HCT116 (cell line): ENCODE measurements around the gene OR11G2. TPM values are rescaled to one million over a fixed set of nuclear protein-coding genes. Genes with fewer than 3 reads are reported as not detected.

Experiments used
- ATAC-seq: fragments of 200-7000 bp; cut with Tn5 transposase; 2 replicates; pipeline ENCODE4 v1.9.1; 2020; ENCODE audit warnings: mild to moderate bottlenecking, moderate library complexity
- BruUV-seq: library from RNA; stranded (reverse); fragments of 400-500 nt; replicated peaks from 2 replicates; lab custom pipeline; 2021; lab: Mats Ljungman, UMichigan
- CTCF ChIA-PET: fragments of 300-600 bp; sonication (Branson Sonifier 250); formaldehyde crosslinking; loops from one replicate; lab custom pipeline; 2021; ENCODE audit warnings: antibody characterized with exemption; lab: Charles Lee
- POLR2A ChIA-PET: fragments of 300-600, 350-600 bp; sonication (Branson Sonifier 250); formaldehyde crosslinking; loops from one replicate; lab custom pipeline; 2021; ENCODE audit warnings: antibody characterized with exemption; lab: Charles Lee
- RAD21 ChIA-PET, 2 experiments: fragments of 300-600 bp; sonication (Branson Sonifier 250); formaldehyde crosslinking; loops; one replicate each; lab custom pipeline; 2023; ENCODE audit warnings: low total read pairs in 2 of 2; ENCODE audit not compliant: uncharacterized antibody in 2 of 2, unreplicated experiment in 2 of 2, low non-redundant PET in 1 of 2; lab: Charles Lee
- DNase-seq: peaks from one replicate; pipeline ENCODE4 v3.0.0-alpha.2; 2010; ENCODE audit warnings: low read depth, low spot score
- H2AFZ ChIP-seq: fragments of 200-600 bp; shearing (Covaris generic), sonication (generic); 2 replicates; pipeline ENCODE4 v1.6.1; 2017; ENCODE audit warnings: low read depth, mixed run types, mixed read lengths, antibody characterized with exemption, low read length; ENCODE audit not compliant: poor library complexity, severe bottlenecking
- H3K27ac ChIP-seq: 2 replicates; pipeline ENCODE4 v1.5.1; 2012; ENCODE audit warnings: low read depth, low read length
- H3K27me3 ChIP-seq: fragments of 200-600 bp; sonication (generic); 2 replicates; pipeline ENCODE4 v1.6.1; 2016; ENCODE audit warnings: mixed run types, low read length, mixed read lengths; ENCODE audit not compliant: insufficient read depth
- H3K36me3 ChIP-seq, 2 experiments: fragments of 200-500 bp in 1 of 2; fragments of 200-600 bp in 1 of 2; sonication (Bioruptor generic) in 1 of 2; sonication (generic) in 1 of 2; 2 replicates each; pipeline versions ENCODE4 v1.5.1 to v1.6.1; 2014 to 2016; ENCODE audit warnings: low read length in 2 of 2, inconsistent platforms in 1 of 2, mixed read lengths in 1 of 2, mixed run types in 1 of 2; ENCODE audit not compliant: insufficient read depth in 2 of 2, control insufficient read depth in 1 of 2
- H3K4me1 ChIP-seq, 2 experiments: fragments of 200-600 bp in 1 of 2; sonication (generic) in 1 of 2; 2 replicates each; pipeline versions ENCODE4 v1.5.1 to v1.6.1; 2012 to 2017; ENCODE audit warnings: low read length in 2 of 2, inconsistent platforms in 1 of 2, mild to moderate bottlenecking in 1 of 2, mixed read lengths in 1 of 2, mixed run types in 1 of 2, moderate library complexity in 1 of 2; ENCODE audit not compliant: insufficient read depth in 2 of 2, control insufficient read depth in 1 of 2
- H3K4me2 ChIP-seq: fragments of 200-600 bp; sonication (generic); 2 replicates; pipeline ENCODE4 v1.6.1; 2017; ENCODE audit warnings: mixed run types, low read length, mixed read lengths
- H3K4me3 ChIP-seq, 2 experiments: fragments of 200-600 bp in 1 of 2; sonication (generic) in 1 of 2; replicated peaks in 1 of 2; 2 replicates each; pipeline ENCODE4 v1.5.1; 2011 to 2016; ENCODE audit warnings: low read length in 2 of 2, control low read depth in 1 of 2, low read depth in 1 of 2, mild to moderate bottlenecking in 1 of 2, mixed read lengths in 1 of 2, mixed run types in 1 of 2
- H3K79me2 ChIP-seq: fragments of 200-600 bp; sonication (generic); 2 replicates; pipeline ENCODE4 v1.6.1; 2017; ENCODE audit warnings: mild to moderate bottlenecking, mixed run types, low read length, moderate library complexity, mixed read lengths; ENCODE audit not compliant: insufficient read depth
- H3K9ac ChIP-seq: fragments of 200-600 bp; sonication (generic); 2 replicates; pipeline ENCODE4 v1.6.1; 2016; ENCODE audit warnings: low read length, mixed read lengths
- H3K9me2 ChIP-seq: fragments of 200-600 bp; sonication (generic), shearing (Covaris generic); 2 replicates; pipeline ENCODE4 v1.6.1; 2017; ENCODE audit warnings: mixed run types, mild to moderate bottlenecking, moderate library complexity; ENCODE audit not compliant: insufficient read depth
- H3K9me3 ChIP-seq, 2 experiments: fragments of 200-500 bp in 1 of 2; fragments of 200-600 bp in 1 of 2; sonication (Bioruptor generic) in 1 of 2; sonication (generic) in 1 of 2; 2 replicates each; pipeline ENCODE4 v1.6.1; 2014 to 2017; ENCODE audit warnings: low read length in 2 of 2, mixed read lengths in 2 of 2, inconsistent platforms in 1 of 2, low read depth in 1 of 2, mild to moderate bottlenecking in 1 of 2, mixed run types in 1 of 2, moderate library complexity in 1 of 2; ENCODE audit not compliant: control insufficient read depth in 1 of 2, insufficient read depth in 1 of 2
- H4K20me1 ChIP-seq: fragments of 200-600 bp; sonication (generic), shearing (Covaris generic); 2 replicates; pipeline ENCODE4 v1.6.1; 2017; ENCODE audit warnings: mixed run types, mild to moderate bottlenecking, moderate library complexity; ENCODE audit not compliant: insufficient read depth
- ATF3 ChIP-seq: IDR thresholded peaks from 2 replicates; pipeline ENCODE4 v1.6.1; 2012
- CEBPB ChIP-seq: IDR thresholded peaks from 2 replicates; pipeline ENCODE4 v1.6.1; 2012; ENCODE audit warnings: low read depth
- EGR1 ChIP-seq: IDR thresholded peaks from 2 replicates; pipeline ENCODE4 v1.6.1; 2012; ENCODE audit warnings: low read depth
- ELF1 ChIP-seq: IDR thresholded peaks from 2 replicates; pipeline ENCODE4 v1.6.1; 2012; ENCODE audit warnings: low read depth, borderline replicate concordance
- EZH2 ChIP-seq: fragments of 200-600 bp; sonication (generic); IDR thresholded peaks from 2 replicates; pipeline ENCODE4 v1.6.1; 2017; ENCODE audit warnings: antibody characterized with exemption, mixed run types
- FOSL1 ChIP-seq: IDR thresholded peaks from 2 replicates; pipeline ENCODE4 v1.6.1; 2012; ENCODE audit warnings: low read depth
- JUND ChIP-seq: IDR thresholded peaks from 2 replicates; pipeline ENCODE4 v1.6.1; 2012
- POLR2A ChIP-seq: IDR thresholded peaks from 2 replicates; pipeline ENCODE4 v1.7.0; 2011; ENCODE audit warnings: borderline replicate concordance; ENCODE audit not compliant: insufficient read depth, insufficient read length; ENCODE audit errors: extremely low read depth
- RAD21 ChIP-seq: IDR thresholded peaks from 2 replicates; pipeline ENCODE4 v1.6.1; 2012; ENCODE audit warnings: low read depth, mild to moderate bottlenecking
- REST ChIP-seq: IDR thresholded peaks from 2 replicates; pipeline ENCODE4 v1.6.1; 2012; ENCODE audit warnings: low read depth
- SIN3A ChIP-seq: IDR thresholded peaks from 2 replicates; pipeline ENCODE4 v1.6.1; 2012; ENCODE audit warnings: low read depth
- SP1 ChIP-seq: IDR thresholded peaks from 2 replicates; pipeline ENCODE4 v1.6.1; 2012; ENCODE audit warnings: low read depth
- SRF ChIP-seq: IDR thresholded peaks from 2 replicates; pipeline ENCODE4 v1.6.1; 2012; ENCODE audit warnings: low read depth
- YY1 ChIP-seq: IDR thresholded peaks from 2 replicates; pipeline ENCODE4 v1.6.1; 2011; ENCODE audit warnings: low read length, low read depth, moderate library complexity, mild to moderate bottlenecking; ENCODE audit not compliant: insufficient replicate concordance; ENCODE audit errors: extremely low read depth
- ZBTB33 ChIP-seq: IDR thresholded peaks from 2 replicates; pipeline ENCODE4 v1.6.1; 2011; ENCODE audit warnings: mild to moderate bottlenecking, low read length, moderate library complexity; ENCODE audit not compliant: insufficient replicate concordance; ENCODE audit errors: extremely low read depth
- ZFX ChIP-seq: fragments of 450-650 bp; IDR thresholded peaks from 2 replicates; pipeline ENCODE4 v1.6.1; 2017
- ZNF274 ChIP-seq: fragments of 200-500 bp; sonication (Bioruptor generic); IDR thresholded peaks from 2 replicates; pipeline ENCODE4 v1.6.1; 2014; ENCODE audit warnings: mild to moderate bottlenecking, low read depth, low read length, inconsistent platforms
- intact Hi-C: fragments of 100-400 bp; cut with micrococcal nuclease; formaldehyde crosslinking; loops from 2 replicates; pipeline ENCODE4 v1.10.0; 2022
- total RNA-seq: library from RNA; stranded (reverse); gene quantifications from one replicate; pipeline ENCODE4 v1.2.1, GENCODE V29; 2021; ENCODE audit not compliant: unreplicated experiment

OR11G2 gene
- total RNA-seq, 1 experiment from 2014 or later: not detected

- ATAC-seq: no peak
- TF ChIP-seq CEBPB (no peak), JUND (no peak), EGR1 (no peak), ELF1 (no peak), ZFX (no peak)
- TF ChIP-seq, all 23 proteins: peak for 0
- Histone ChIP-seq H3K27me3 (0 out of 2 replicates have a peak, but pooled peaks cover 4% of the 10 kb centered on the region), H3K4me3 (no peak overlapping the region), H3K79me2 (no peaks in the 10 kb centered on the region), H3K27ac (no peak overlapping the region), H4K20me1 (no peaks in the 10 kb centered on the region), H3K4me1 (no peaks in the 10 kb centered on the region), H3K9me2 (no peaks in the 10 kb centered on the region), H2AFZ (no peak overlapping the region), H3K4me2 (no peak overlapping the region), H3K9me3 (no peaks in the 10 kb centered on the region), H3K36me3 (no peaks in the 10 kb centered on the region), H3K9ac (no peak overlapping the region)
- intact Hi-C loops: no loop called here
- no peak for DNase-seq
- RAD21 ChIA-PET: no interaction called here
- BruUV-seq: no TSS peak
- CTCF ChIA-PET: no interaction called here
- POLR2A ChIA-PET: no interaction called here
Observed at GRCh38 chr14:20198991-20199390, 8.3 kb downstream of the OR11G2 start.

GRCh38 chr14:20204721-20205120 is 14.0 kb downstream of the OR11G2 start:
- Histone ChIP-seq H3K27me3 (no peaks in the 10 kb centered on the region), H3K27ac (no peak overlapping the region), H3K4me3 (no peak overlapping the region), H3K4me1 (no peaks in the 10 kb centered on the region), H2AFZ (no peak overlapping the region), H3K4me2 (no peak overlapping the region), H3K9me2 (no peaks in the 10 kb centered on the region), H3K36me3 (no peaks in the 10 kb centered on the region), H3K9me3 (no peaks in the 10 kb centered on the region), H3K9ac (no peak overlapping the region), H3K79me2 (no peaks in the 10 kb centered on the region), H4K20me1 (no peaks in the 10 kb centered on the region)
- intact Hi-C loops: no loop called here
- ATAC-seq (no peak), DNase-seq (no peak)
- BruUV-seq: no TSS peak
- RAD21 ChIA-PET: no interaction called here
- POLR2A ChIA-PET: interaction anchor here (0.7 kb wide), 1 partner anchor 16 kb away, joined by 3 read pairs; no protein-coding TSS in a partner anchor
- CTCF ChIA-PET: no interaction called here
- TF ChIP-seq YY1: no peak
- no peak for TF ChIP-seq FOSL1
- TF ChIP-seq ZBTB33: no peak
- TF ChIP-seq ZNF274: no peak
- TF ChIP-seq REST: no peak
- TF ChIP-seq CEBPB: no peak
- no peak for TF ChIP-seq SP1
- TF ChIP-seq POLR2A: no peak
- no peak for TF ChIP-seq EZH2
- TF ChIP-seq RAD21: no peak
- no peak for TF ChIP-seq ATF3
- TF ChIP-seq SIN3A: no peak
- TF ChIP-seq EGR1: no peak
- no peak for TF ChIP-seq SRF
- TF ChIP-seq JUND: no peak
